Kidney (tissue), 14 donors: ENCODE data around the gene LPCAT4. TPM values are rescaled to one million over a fixed set of nuclear protein-coding genes. Genes with fewer than 3 reads are reported as not detected.
"Not testable (repeated sequence)": the region's sequence is repeated elsewhere in the genome, so short reads cannot be mapped to it uniquely, and the experiment has no call there.

Source experiments
- DNase-seq, 5 donors: peaks; one replicate each; pipeline ENCODE4 v3.0.0-alpha.2; 2013 to 2020
- FAIRE-seq: peaks from 2 replicates; lab custom pipeline; 2012; peaks lifted over from hg19 to GRCh38; lab: Jason Lieb, UNC
- H3K27ac ChIP-seq, 2 donors: one replicate each; pipeline ENCODE4 v1.7.0; 2013; ENCODE audit warnings: low read depth in 2 of 2, low read length in 2 of 2, inconsistent platforms in 1 of 2
- H3K27me3 ChIP-seq: one replicate; pipeline ENCODE4 v1.7.1; 2013; ENCODE audit warnings: low read length, inconsistent platforms; ENCODE audit not compliant: control insufficient read depth, insufficient read depth
- H3K36me3 ChIP-seq, 3 donors: one replicate each; pipeline versions ENCODE4 v1.7.0 to v1.7.1; 2013; ENCODE audit warnings: low read length in 3 of 3, control low read depth in 1 of 3, inconsistent platforms in 1 of 3; ENCODE audit not compliant: insufficient read depth in 3 of 3, control insufficient read depth in 2 of 3
- H3K4me1 ChIP-seq, 3 donors: one replicate each; pipeline versions ENCODE4 v1.7.0 to v1.7.1; 2013; ENCODE audit warnings: low read length in 3 of 3, inconsistent platforms in 1 of 3, low read depth in 1 of 3; ENCODE audit not compliant: control insufficient read depth in 2 of 3, insufficient read depth in 2 of 3
- H3K4me3 ChIP-seq, 3 donors: one replicate each; pipeline versions ENCODE4 v1.7.0 to v1.8.1; 2013; ENCODE audit warnings: low read length in 3 of 3, control low read depth in 1 of 3, inconsistent platforms in 1 of 3
- H3K9ac ChIP-seq, 3 donors: one replicate each; pipeline versions ENCODE4 v1.7.0 to v1.7.1; 2013; ENCODE audit warnings: low read length in 3 of 3, control low read depth in 1 of 3, inconsistent platforms in 1 of 3
- H3K9me3 ChIP-seq, 3 donors: one replicate each; pipeline versions ENCODE4 v1.7.0 to v1.7.1; 2013; ENCODE audit warnings: low read length in 3 of 3, control low read depth in 1 of 3, inconsistent platforms in 1 of 3; ENCODE audit not compliant: control insufficient read depth in 2 of 3, insufficient read depth in 1 of 3
- intact Hi-C: fragments of 100-400 bp; cut with DNase I; formaldehyde crosslinking; loops from one replicate; pipeline ENCODE4 v1.11.1; 2022
- polyA plus RNA-seq: library from polyadenylated mRNA; stranded (reverse); fragments of 350-450 nt; fragmentation: Illumina TruSeq; extraction: RNeasy Lipid Tissue Mini Kit (QIAGEN cat#74804); gene quantifications from one replicate; pipeline ENCODE4 v1.2.3, GENCODE V29; 2014; ENCODE audit warnings: low read depth, low replicate concordance; ENCODE audit not compliant: insufficient read depth
- total RNA-seq: library from RNA; stranded (reverse); fragmentation: NEBNext Ultra II Directional; extraction: Animal tissue kit (Norgen Biotek cat#: 25700); gene quantifications from one replicate; pipeline ENCODE4 v1.2.1, GENCODE V29; 2021
- TF ChIP-seq, protein P1 (sequence below): IDR thresholded peaks from 3 replicates; pipeline ENCODE4 v1.5.1; 2012; ENCODE audit warnings: mild to moderate bottlenecking, moderate library complexity, borderline replicate concordance; ENCODE audit not compliant: insufficient read depth; ENCODE audit errors: extremely low read depth
- donor health status: control.
- donor health status: control.
- donor health status: control.
- donor health status: control.
- donor health status: control.
- donor health status: DM: yes; HTN: yes; CAD: no.
- donor health status: Normal renal cell carcinoma (clear cell type).

The LPCAT4 gene
- total and polyA plus RNA-seq, 2 donors from 2014 or later: 22.5 to 37.5 TPM

DNA sequence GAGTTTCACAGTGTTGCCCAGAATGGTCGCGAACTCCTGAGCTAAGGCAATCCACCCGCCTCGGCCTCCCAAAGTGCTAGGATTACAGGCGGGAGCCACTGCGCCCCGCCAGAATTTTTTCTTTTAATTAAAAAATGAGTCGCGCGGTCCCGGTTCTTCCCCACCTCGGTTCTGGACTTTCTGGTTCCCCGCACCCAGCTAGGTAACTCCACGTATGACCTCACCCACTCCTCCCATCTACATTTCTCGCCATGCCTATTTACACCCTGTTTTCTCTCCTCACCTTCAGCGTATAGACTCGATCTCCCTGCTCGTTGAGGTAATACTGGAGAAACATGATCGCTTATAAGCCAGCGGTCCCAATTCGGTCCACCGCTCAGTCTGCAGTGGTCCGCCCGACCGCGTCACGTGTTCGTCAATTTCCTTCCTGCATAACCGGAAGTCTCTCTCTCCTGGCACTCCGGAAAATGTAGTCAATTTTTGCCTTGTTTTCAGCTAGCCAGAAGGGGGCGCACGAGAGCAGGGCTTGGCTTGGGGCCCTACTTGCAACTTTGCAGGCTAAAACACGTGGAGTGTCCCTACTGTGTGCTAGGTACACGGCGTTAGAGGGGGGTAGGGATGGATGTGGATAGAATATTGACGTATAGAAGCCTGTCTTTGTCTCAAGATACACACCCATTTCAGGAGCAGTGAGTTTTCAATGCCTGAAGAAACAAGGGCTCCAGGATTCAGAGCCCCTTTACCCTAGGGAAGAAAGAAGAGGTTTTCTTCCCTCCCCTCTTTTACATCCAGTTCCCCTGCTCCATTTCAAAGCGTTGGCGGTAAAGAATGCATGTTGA is 24.0 kb downstream of the LPCAT4 start, which contains the start of the genes NOP10 and NUTM1:
Gene NOP10 (minus strand): TSS at position 400 of the 839 bp plus-strand sequence. CDS start 63 bp downstream, at position 337.
Gene NUTM1 (plus strand): TSS at position 579 of the 839 bp plus-strand sequence. CDS start 382 bp downstream, outside the sequence.
- Histone ChIP-seq H3K4me3 (peak within 1 kb of the TSS; percentile 83 to 100 (median 95)), H3K4me1 (peaks cover 0 to 6% (median 2%) of the 10 kb centered on the region in 3 donors), H3K36me3 (no peaks in the 10 kb centered on the region), H3K9ac (peak within 1 kb of the TSS; percentile 38 to 100 (median 71)), H3K9me3 (no peaks in the 10 kb centered on the region), H3K27ac (peak within 1 kb of the TSS; percentile 86 to 92), H3K27me3 (no peaks in the 10 kb centered on the region)
- TF ChIP-seq, protein P1, sequence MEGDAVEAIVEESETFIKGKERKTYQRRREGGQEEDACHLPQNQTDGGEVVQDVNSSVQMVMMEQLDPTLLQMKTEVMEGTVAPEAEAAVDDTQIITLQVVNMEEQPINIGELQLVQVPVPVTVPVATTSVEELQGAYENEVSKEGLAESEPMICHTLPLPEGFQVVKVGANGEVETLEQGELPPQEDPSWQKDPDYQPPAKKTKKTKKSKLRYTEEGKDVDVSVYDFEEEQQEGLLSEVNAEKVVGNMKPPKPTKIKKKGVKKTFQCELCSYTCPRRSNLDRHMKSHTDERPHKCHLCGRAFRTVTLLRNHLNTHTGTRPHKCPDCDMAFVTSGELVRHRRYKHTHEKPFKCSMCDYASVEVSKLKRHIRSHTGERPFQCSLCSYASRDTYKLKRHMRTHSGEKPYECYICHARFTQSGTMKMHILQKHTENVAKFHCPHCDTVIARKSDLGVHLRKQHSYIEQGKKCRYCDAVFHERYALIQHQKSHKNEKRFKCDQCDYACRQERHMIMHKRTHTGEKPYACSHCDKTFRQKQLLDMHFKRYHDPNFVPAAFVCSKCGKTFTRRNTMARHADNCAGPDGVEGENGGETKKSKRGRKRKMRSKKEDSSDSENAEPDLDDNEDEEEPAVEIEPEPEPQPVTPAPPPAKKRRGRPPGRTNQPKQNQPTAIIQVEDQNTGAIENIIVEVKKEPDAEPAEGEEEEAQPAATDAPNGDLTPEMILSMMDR: peak; percentile 98
- intact Hi-C loops: no loop called here
- FAIRE-seq: peak; percentile 47
- DNase-seq: peak; percentile 93 to 96 (median 95)

DNA sequence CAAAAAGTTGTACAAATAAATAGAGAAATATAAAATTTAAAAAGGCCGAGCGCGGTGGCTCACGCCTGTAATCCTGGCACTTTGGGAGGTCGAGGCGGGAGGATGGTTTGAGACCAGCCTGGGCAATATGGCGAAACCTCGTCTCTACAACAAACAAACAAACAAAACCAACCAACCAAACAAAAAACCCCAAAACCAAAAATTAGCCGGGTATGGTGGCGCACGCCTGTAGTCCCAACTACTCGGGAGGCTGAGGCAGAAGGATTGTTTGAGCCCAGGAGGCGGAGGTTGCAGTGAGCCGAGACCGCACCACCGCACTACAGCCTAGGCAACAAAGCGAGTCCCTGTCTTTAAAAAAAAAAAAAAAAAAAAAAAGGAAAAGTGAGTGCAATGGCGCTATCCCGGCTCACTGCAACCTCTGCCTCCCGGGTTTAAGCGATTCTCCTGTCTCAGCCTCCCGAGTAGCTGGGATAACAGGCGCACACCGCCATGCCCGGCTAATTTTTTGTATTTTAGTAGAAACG is 24.7 kb downstream of the LPCAT4 start:
- DNase-seq, intact Hi-C loops, H3K36me3 ChIP-seq, H3K27me3 ChIP-seq, H3K4me1 ChIP-seq, H3K9me3 ChIP-seq, FAIRE-seq: not testable (repeated sequence)
- Histone ChIP-seq H3K9ac (peak overlapping the region; percentile 38 to 100 (median 71)), H3K4me3 (peak overlapping the region; percentile 83 to 100 (median 95)), H3K27ac (peak overlapping the region; percentile 86 to 92)

DNA sequence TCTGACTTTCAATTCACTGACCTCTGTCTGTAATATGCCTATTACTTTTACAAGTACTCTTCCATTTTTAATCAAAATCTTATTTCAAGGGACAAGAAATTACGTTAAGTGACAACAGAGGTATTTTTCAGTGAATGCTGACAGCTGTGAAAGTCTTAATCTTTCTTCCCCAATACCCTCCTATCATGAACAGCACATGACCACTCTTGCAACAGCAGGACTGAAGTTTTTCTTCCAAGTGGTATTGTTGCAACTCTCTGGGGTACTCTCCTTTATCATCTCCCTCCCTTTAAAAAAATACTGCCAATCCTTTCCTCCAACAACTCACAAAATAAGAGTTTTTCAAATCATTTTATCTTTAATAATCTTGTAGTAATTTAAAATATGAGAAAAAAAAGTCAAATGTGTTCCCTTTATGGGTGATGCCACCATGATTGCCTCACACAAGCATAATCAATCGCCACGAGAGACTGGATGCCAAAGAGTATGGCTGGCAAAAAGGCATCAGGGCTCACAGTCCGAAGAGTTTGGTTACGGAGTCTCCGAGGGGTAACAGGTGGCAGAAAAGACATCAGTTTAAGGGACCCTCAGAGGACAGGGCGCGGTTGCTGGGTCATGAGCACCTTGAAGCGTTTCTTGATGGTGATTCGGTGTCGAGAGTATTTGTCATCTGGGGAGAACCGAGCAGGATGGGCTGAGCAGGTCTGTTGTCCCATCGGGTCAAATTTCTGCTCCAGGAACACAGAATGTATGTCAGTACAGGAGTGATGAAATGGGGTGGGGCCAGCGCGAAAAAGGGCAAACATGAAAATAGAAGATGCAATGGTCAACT is 25.4 kb downstream of the LPCAT4 start:
- intact Hi-C loops: no loop called here
- Histone ChIP-seq H3K27me3 (no peaks in the 10 kb centered on the region), H3K4me1 (peaks cover 0 to 9% (median 5%) of the 10 kb centered on the region in 3 donors), H3K36me3 (no peaks in the 10 kb centered on the region), H3K9ac (no peak overlapping the region), H3K27ac (no peak overlapping the region), H3K9me3 (no peaks in the 10 kb centered on the region), H3K4me3 (peak overlapping the region; percentile 83 to 100 (median 95))
- FAIRE-seq: no peak
- no peak for DNase-seq
- TF ChIP-seq, protein P1: no peak
